AG09319 (cell line): Measurements from ENCODE around the gene NBEA.
"Not testable (repeated sequence)": the region's sequence is repeated elsewhere in the genome, so short reads cannot be mapped to it uniquely, and the experiment has no call there.

Experiments used
- DNase-seq: peaks from one replicate; pipeline ENCODE4 v3.0.0-alpha.2; 2010; ENCODE audit warnings: low read depth; ENCODE audit errors: extremely low read depth
- TF ChIP-seq, protein P1 (sequence below): IDR thresholded peaks from 2 replicates; pipeline ENCODE4 v1.5.1; 2011; ENCODE audit warnings: low read depth, mild to moderate bottlenecking, inconsistent platforms, low read length, moderate library complexity

The NBEA gene

DNA sequence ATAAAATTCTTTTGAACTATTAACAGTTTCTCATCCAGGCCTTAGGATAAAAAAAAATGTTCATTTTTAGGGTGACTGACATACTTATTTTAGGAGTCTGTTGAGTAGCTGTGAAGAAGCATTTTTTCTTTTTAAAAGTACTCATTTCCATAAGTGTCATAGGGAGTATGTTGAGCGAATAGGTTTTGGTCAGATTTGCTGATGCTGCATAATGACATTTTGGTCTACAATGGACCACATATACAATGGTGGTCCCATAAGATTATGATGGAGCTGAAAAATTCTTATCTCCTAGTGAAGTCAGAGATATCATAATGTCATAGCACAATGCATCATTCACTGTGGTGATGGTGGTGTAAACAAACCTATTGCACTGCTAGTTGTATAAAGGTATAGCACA lies 17.4 kb downstream of the NBEA start:
- no peak for DNase-seq
- TF ChIP-seq, protein P1, sequence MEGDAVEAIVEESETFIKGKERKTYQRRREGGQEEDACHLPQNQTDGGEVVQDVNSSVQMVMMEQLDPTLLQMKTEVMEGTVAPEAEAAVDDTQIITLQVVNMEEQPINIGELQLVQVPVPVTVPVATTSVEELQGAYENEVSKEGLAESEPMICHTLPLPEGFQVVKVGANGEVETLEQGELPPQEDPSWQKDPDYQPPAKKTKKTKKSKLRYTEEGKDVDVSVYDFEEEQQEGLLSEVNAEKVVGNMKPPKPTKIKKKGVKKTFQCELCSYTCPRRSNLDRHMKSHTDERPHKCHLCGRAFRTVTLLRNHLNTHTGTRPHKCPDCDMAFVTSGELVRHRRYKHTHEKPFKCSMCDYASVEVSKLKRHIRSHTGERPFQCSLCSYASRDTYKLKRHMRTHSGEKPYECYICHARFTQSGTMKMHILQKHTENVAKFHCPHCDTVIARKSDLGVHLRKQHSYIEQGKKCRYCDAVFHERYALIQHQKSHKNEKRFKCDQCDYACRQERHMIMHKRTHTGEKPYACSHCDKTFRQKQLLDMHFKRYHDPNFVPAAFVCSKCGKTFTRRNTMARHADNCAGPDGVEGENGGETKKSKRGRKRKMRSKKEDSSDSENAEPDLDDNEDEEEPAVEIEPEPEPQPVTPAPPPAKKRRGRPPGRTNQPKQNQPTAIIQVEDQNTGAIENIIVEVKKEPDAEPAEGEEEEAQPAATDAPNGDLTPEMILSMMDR: no peak

DNA sequence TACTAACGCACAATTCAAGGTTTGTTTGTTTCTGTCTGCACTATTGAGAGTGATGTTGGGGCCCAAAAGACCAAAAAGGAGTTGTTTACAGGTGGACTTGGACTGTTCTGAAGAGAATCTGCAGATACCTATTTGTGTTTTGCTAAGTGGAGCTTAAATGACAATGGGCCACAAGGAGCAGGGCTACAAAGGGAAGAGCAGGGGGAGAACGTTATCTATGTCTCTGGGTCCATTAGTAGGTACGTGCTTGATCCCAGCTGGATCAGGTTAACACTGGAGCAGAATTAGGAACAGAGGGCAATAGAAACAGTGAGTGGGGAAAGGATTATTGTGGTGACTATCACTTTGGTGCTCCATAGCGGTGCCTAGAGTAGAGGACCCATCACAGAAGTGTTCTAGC lies 22.5 kb downstream of the NBEA start:
- TF ChIP-seq, protein P1: no peak

DNA sequence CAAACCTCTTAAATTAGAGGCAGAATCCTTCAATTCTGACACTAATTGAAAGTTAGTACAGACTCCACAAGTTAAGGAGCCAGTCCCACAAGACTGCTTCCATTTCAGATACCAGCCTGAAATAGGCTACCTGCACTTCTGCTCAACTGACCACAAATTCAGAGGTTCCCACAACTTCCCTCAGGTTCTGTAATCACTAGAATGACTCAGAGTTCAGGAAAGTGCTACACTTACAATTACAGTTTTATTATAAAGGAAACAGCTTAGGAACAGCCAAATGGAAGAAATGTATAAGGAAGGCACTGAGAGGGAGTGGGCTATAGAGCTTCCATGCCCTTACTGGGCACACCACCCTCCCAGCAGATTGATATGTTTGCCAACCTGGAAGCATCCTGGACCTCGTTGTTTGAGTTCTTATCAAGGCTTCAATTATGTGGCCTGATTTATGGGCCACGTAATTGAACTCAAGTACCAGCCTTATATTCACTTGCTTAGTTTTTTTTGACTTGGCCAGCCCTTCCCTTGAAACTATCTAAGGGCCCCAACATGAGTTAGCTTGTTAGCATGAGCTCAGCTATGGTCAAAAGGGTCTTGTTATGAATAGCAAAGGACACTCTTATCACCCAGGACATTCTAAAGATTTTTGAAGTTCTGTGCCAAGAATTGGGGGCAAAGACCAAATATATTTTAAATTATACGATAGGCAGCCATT lies 25.9 kb downstream of the NBEA start:
- no peak for DNase-seq
- TF ChIP-seq, protein P1: no peak

More for the DNA sequence above, 22.5 kb downstream of the NBEA start:
- DNase-seq: no peak

DNA sequence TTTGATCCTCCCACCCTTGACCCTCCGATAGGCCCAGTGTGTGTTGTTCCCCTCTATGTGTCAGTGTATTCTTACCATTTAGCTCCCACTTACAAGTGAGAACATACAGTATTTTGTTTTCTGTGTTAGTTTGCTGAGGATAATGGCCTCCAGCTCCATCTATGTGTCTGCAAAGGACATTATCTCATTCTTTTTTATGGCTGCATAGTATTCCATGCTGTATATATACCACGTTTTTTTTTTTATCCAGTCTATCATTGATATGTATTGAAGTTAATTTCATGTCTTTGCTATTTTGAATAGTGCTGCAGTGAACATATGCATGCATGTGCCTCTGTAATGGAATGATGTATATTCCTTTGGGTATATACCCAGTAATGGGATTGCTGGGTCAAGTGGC lies 27.5 kb downstream of the NBEA start:
- not testable (repeated sequence) for DNase-seq

DNA sequence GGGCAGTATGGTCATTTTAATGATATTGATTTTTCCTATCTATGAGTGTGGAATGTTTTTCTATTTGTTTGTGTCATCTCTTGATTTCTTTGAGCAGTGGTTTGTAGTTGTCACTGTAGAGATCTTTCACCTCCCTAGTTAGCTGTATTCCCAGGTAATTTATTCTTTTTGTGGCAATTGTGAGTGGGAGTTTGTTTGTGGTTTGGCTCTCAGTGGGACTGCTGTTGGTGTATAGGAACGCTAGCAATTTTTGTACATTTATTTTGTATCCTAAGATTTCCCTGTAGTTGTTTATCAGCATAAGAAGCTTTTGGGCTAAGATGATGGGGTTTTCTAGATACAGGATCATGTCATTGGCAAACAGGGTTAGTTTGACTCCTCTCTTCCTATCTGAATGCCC lies 28.9 kb downstream of the NBEA start:
- no peak for DNase-seq
- TF ChIP-seq, protein P1: no peak

DNA sequence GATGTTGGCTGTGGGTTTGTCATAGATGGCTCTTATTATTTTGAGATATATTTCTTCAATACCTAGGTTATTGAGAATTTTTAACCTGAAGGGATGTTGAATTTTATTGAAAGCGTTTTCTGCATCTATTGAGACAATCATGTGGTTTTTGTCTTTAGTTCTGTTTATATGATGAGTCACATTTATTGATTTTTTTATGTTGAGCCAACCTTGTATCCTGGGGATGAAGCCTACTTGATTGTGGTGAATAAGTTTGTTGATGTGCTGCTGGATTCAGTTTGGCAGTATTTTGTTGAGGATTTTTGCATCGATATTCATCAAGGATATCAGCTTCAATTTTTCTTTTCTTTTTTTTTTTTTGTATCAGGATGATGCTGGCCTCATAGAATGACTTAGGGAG lies 29.4 kb downstream of the NBEA start:
- TF ChIP-seq, protein P1: no peak
- DNase-seq: no peak

DNA sequence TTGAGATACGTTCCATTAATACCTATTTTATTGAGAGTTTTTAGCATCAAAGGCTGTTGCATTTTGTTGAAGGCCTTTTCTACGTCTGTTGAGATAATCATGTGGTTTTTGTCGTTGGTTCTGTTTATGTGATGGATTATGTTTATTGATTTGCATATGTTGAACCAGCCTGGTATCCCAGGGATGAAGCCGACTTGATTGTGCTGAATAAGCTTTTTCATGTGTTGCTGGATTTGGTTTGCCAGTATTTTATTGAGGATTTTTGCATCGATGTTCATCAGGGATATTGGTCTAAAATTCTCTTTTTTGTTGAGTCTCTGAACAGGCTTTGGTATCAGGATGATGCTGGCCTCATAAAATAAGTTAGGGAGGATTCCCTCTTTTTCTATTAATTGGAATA lies 43.1 kb downstream of the NBEA start:
- not testable (repeated sequence) for DNase-seq

DNA sequence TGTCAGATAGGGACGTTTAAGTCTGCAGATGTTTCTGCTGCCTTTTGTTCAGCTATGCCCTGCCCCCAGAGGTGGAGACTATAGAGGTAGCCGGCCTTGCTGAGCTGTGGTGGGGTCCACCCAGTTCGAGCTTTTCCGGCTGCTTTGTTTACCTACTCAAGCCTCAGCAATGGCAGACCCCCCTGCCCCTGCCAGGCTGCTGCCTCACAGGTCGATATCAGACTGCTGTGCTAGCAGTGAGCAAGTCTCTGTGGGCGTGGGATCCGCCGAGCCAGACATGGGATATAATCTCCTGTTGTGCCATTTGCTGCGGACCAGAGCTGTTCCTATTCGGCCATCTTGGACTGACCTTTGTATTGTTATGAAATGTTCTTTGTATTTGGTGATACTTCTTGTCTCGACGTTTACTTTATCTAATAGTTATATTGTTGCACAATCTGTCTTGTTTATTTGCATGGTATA lies 46.3 kb downstream of the NBEA start:
- DNase-seq: no peak
- TF ChIP-seq, protein P1: no peak
